Iris pigment epithelial cell (primary cell): ENCODE measurements around the gene AQP9.
A peak's percentile ranks its signal among the peaks of the same experiment; 100 is the strongest.
"Not testable (repeated sequence)": the region's sequence is repeated elsewhere in the genome, so short reads cannot be mapped to it uniquely, and the experiment has no call there.

Source experiments
- DNase-seq: peaks from one replicate; pipeline ENCODE4 v3.0.0-alpha.2; 2011; ENCODE audit warnings: low read depth

The AQP9 gene

GRCh38 chr15:58138106-58138505 is at the start of gene AQP9:
AQP9 (plus strand) TSS chr15:58138381; CDS start chr15:58138566, 185 bp downstream.
- DNase-seq = no peak

GRCh38 chr15:58095415-58095814 is 42.8 kb upstream of the AQP9 start:
- no peak for DNase-seq

- no peak for DNase-seq
Measured at GRCh38 chr15:58096529-58097084, 41.6 kb upstream of the AQP9 start.

- DNase-seq = no peak
Measured at GRCh38 chr15:58103482-58103881, 34.7 kb upstream of the AQP9 start.

- no peak for DNase-seq
Measured at GRCh38 chr15:58108117-58108516, 30.1 kb upstream of the AQP9 start.

GRCh38 chr15:58109419-58109818 is 28.8 kb upstream of the AQP9 start:
- DNase-seq = no peak

- no peak for DNase-seq
Measured at GRCh38 chr15:58110999-58111717, 27.0 kb upstream of the AQP9 start.

GRCh38 chr15:58111718-58112104 is 26.5 kb upstream of the AQP9 start:
- no peak for DNase-seq

- not testable (repeated sequence) for DNase-seq
Measured at GRCh38 chr15:58113358-58113757, 24.8 kb upstream of the AQP9 start.

GRCh38 chr15:58114388-58114787 is 23.8 kb upstream of the AQP9 start:
- DNase-seq = no peak

GRCh38 chr15:58114812-58115211 is 23.4 kb upstream of the AQP9 start:
- no peak for DNase-seq

GRCh38 chr15:58115692-58116091 is 22.5 kb upstream of the AQP9 start:
- DNase-seq = no peak

- DNase-seq = no peak
Measured at GRCh38 chr15:58117619-58118018, 20.6 kb upstream of the AQP9 start.

- DNase-seq = no peak
Measured at GRCh38 chr15:58118272-58118671, 19.9 kb upstream of the AQP9 start.

- DNase-seq = no peak
Measured at GRCh38 chr15:58119016-58119415, 19.2 kb upstream of the AQP9 start.

- DNase-seq = no peak
Measured at GRCh38 chr15:58124585-58124984, 13.6 kb upstream of the AQP9 start.

GRCh38 chr15:58125333-58125732 is 12.8 kb upstream of the AQP9 start:
- no peak for DNase-seq

GRCh38 chr15:58134886-58135285 is 3.3 kb upstream of the AQP9 start:
- DNase-seq = no peak

- DNase-seq = no peak
Measured at GRCh38 chr15:58135511-58136174, 2.5 kb upstream of the AQP9 start.

- DNase-seq = no peak
Measured at GRCh38 chr15:58136731-58137130, 1.4 kb upstream of the AQP9 start.

GRCh38 chr15:58137686-58138085 is 495 bp upstream of the AQP9 start:
- no peak for DNase-seq

- peak; percentile 22 for DNase-seq
Measured at GRCh38 chr15:58139276-58139988, 1.3 kb downstream of the AQP9 start.

- no peak for DNase-seq
Measured at GRCh38 chr15:58139989-58140522, 1.9 kb downstream of the AQP9 start.
